Liver (tissue), 9 donors: ENCODE results near the gene PXYLP1. TPM values are rescaled to one million over a fixed set of nuclear protein-coding genes. Genes with fewer than 3 reads are reported as not detected.

Source experiments
- DNase-seq: peaks from one replicate; pipeline ENCODE4 v3.0.0-alpha.2; 2017; ENCODE audit warnings: low spot score
- H3K27ac ChIP-seq, 2 donors: one replicate each; pipeline ENCODE4 v1.7.0; 2013; ENCODE audit warnings: inconsistent platforms in 2 of 2, low read length in 2 of 2, control low read depth in 1 of 2, low read depth in 1 of 2, mild to moderate bottlenecking in 1 of 2
- H3K27me3 ChIP-seq, 4 donors: one replicate each; pipeline versions ENCODE4 v1.6.1 to v1.7.0; 2013; ENCODE audit warnings: low read length in 3 of 4, inconsistent platforms in 1 of 4, mild to moderate bottlenecking in 1 of 4, moderate library complexity in 1 of 4; ENCODE audit not compliant: control insufficient read depth in 4 of 4, insufficient read depth in 4 of 4
- H3K36me3 ChIP-seq, 4 donors: one replicate each; pipeline versions ENCODE4 v1.6.1 to v1.7.0; 2013; ENCODE audit warnings: low read length in 3 of 4, mild to moderate bottlenecking in 3 of 4, low read depth in 1 of 4, moderate library complexity in 1 of 4; ENCODE audit not compliant: control insufficient read depth in 4 of 4, insufficient read depth in 3 of 4
- H3K4me1 ChIP-seq, 4 donors: one replicate each; pipeline versions ENCODE4 v1.6.1 to v1.7.0; 2013; ENCODE audit warnings: low read length in 3 of 4, mild to moderate bottlenecking in 3 of 4, moderate library complexity in 1 of 4; ENCODE audit not compliant: control insufficient read depth in 4 of 4, insufficient read depth in 4 of 4
- H3K4me3 ChIP-seq, 3 donors: one replicate each; pipeline versions ENCODE4 v1.6.1 to v1.7.0; 2013; ENCODE audit warnings: low read length in 3 of 3, control low read depth in 1 of 3, low read depth in 1 of 3, mild to moderate bottlenecking in 1 of 3
- H3K9ac ChIP-seq, 2 donors: one replicate each; pipeline ENCODE4 v1.7.0; 2013; ENCODE audit warnings: low read length in 2 of 2, mild to moderate bottlenecking in 2 of 2, moderate library complexity in 2 of 2, control low read depth in 1 of 2, low read depth in 1 of 2
- H3K9me3 ChIP-seq, 4 donors: one replicate each; pipeline versions ENCODE4 v1.6.1 to v1.7.0; 2013; ENCODE audit warnings: low read length in 3 of 4; ENCODE audit not compliant: control insufficient read depth in 4 of 4
- EGR1 ChIP-seq, 2 donors: IDR thresholded peaks; 2 replicates each; pipeline ENCODE4 v1.6.1; 2016 to 2018; ENCODE audit warnings: antibody characterized with exemption in 2 of 2, low read depth in 2 of 2
- FOXA1 ChIP-seq: IDR thresholded peaks from 2 replicates; pipeline ENCODE4 v1.6.1; 2016; ENCODE audit warnings: antibody characterized with exemption
- FOXA2 ChIP-seq: IDR thresholded peaks from 2 replicates; pipeline ENCODE4 v1.6.1; 2016; ENCODE audit warnings: antibody characterized with exemption
- GABPA ChIP-seq, 2 donors: IDR thresholded peaks in 1 of 2; conservative IDR thresholded peaks in 1 of 2; 2 replicates each; pipeline ENCODE4 v1.6.1; 2016; ENCODE audit warnings: antibody characterized with exemption in 2 of 2, mild to moderate bottlenecking in 1 of 2, moderate library complexity in 1 of 2
- HNF4A ChIP-seq, 2 donors: conservative IDR thresholded peaks; 2 replicates each; pipeline ENCODE4 v1.6.1; 2016; ENCODE audit warnings: antibody characterized with exemption in 2 of 2, mild to moderate bottlenecking in 2 of 2
- HNF4G ChIP-seq: IDR thresholded peaks from 2 replicates; pipeline ENCODE4 v1.6.1; 2016; ENCODE audit warnings: antibody characterized with exemption
- JUND ChIP-seq, 2 donors: IDR thresholded peaks; 2 replicates each; pipeline ENCODE4 v1.6.1; 2016; ENCODE audit warnings: antibody characterized with exemption in 2 of 2
- NR2F2 ChIP-seq: IDR thresholded peaks from 2 replicates; pipeline ENCODE4 v1.6.1; 2016; ENCODE audit warnings: antibody characterized with exemption
- RAD21 ChIP-seq, 2 donors: IDR thresholded peaks; 2 replicates each; pipeline ENCODE4 v1.6.1; 2016; ENCODE audit warnings: antibody characterized with exemption in 2 of 2, mild to moderate bottlenecking in 2 of 2
- RXRA ChIP-seq, 2 donors: IDR thresholded peaks; 2 replicates each; pipeline ENCODE4 v1.6.1; 2017 to 2018; ENCODE audit warnings: antibody characterized with exemption in 2 of 2, mild to moderate bottlenecking in 1 of 2
- SP1 ChIP-seq: IDR thresholded peaks from 2 replicates; pipeline ENCODE4 v1.6.1; 2018; ENCODE audit warnings: antibody characterized with exemption, mild to moderate bottlenecking
- TAF1 ChIP-seq: conservative IDR thresholded peaks from 2 replicates; pipeline ENCODE4 v1.6.1; 2016; ENCODE audit warnings: antibody characterized with exemption, mild to moderate bottlenecking
- YY1 ChIP-seq: IDR thresholded peaks from 2 replicates; pipeline ENCODE4 v1.6.1; 2016; ENCODE audit warnings: antibody characterized with exemption, mild to moderate bottlenecking
- WGBS: extraction: QIAGEN DNeasy Blood & Tissue Kit; methylation state at CpG from one replicate; pipeline ENCODE4 v1.1.7; 2013; 5-methylcytosine and 5-hydroxymethylcytosine counted together
- polyA plus RNA-seq, 2 donors: library from polyadenylated mRNA; stranded (reverse) in 1 of 2; unstranded in 1 of 2; fragments of 200-250 nt in 1 of 2; fragments of >200 nt in 1 of 2; fragmentation: Nextera tagmentation in 1 of 2; extraction: Ambion mirVana in 1 of 2; gene quantifications; one replicate each; pipeline versions ENCODE4 v1.2.1 to v1.2.3, GENCODE V29; 2013 to 2015
- total RNA-seq, 2 donors: library from RNA; depleted of rRNA; stranded (reverse); fragments of >200 nt; gene quantifications; one replicate each; pipeline ENCODE4 v1.2.3, GENCODE V29; 2014
- TF ChIP-seq, protein P1 (sequence below): IDR thresholded peaks from 2 replicates; pipeline ENCODE4 v1.6.1; 2016; ENCODE audit warnings: antibody characterized with exemption
- TF ChIP-seq, protein P2 (sequence below): IDR thresholded peaks from 2 replicates; pipeline ENCODE4 v1.6.1; 2016; ENCODE audit warnings: antibody characterized with exemption
- TF ChIP-seq, protein P3 (sequence below): IDR thresholded peaks from 2 replicates; pipeline ENCODE4 v1.6.1; 2016; ENCODE audit warnings: antibody characterized with exemption
- TF ChIP-seq, protein P4 (sequence below): IDR thresholded peaks from 2 replicates; pipeline ENCODE4 v1.6.1; 2016; ENCODE audit warnings: antibody characterized with exemption, mild to moderate bottlenecking
- TF ChIP-seq, protein P5 (sequence below): fragments of 150-350 bp; IDR thresholded peaks from 2 replicates; pipeline ENCODE4 v1.5.1; 2017; ENCODE audit warnings: improper control_type of control experiment, low read depth, low read length; ENCODE audit not compliant: missing input control
- donor health status: healthy.
- donor health status: healthy.
- donor health status: healthy.
- donor health status: healthy.
- donor health status: healthy.

The PXYLP1 gene
- total and polyA plus RNA-seq, 4 donors, result 1.1 to 5.3 (median 3.1) TPM

DNA sequence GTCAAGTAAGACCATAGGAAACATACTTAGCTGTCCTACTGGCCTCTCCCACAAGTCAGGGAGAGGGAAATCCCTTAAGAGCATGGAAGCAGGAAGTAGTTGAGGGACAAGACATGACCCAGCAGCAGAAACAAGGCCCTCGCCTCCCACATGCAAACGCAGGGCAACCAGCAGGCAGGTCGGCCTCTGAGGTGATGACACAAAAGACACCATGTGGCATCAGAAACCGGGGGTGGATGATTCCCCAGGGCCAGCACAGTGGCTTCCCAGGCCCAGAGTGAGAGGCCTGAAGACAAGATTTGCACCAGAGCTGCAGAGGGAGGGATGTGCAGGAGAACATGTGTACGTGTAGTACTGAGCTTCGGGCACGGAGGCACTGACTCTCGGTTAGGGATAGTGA is 26.3 kb downstream of the PXYLP1 start (continued):
- TF ChIP-seq, protein P1, sequence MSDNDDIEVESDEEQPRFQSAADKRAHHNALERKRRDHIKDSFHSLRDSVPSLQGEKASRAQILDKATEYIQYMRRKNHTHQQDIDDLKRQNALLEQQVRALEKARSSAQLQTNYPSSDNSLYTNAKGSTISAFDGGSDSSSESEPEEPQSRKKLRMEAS, result no peak
- no peak for TF ChIP-seq TAF1
- TF ChIP-seq RXRA (IDR thresholded peaks at IDR 0.05), result no peak
- no peak for TF ChIP-seq YY1
- TF ChIP-seq, protein P2, sequence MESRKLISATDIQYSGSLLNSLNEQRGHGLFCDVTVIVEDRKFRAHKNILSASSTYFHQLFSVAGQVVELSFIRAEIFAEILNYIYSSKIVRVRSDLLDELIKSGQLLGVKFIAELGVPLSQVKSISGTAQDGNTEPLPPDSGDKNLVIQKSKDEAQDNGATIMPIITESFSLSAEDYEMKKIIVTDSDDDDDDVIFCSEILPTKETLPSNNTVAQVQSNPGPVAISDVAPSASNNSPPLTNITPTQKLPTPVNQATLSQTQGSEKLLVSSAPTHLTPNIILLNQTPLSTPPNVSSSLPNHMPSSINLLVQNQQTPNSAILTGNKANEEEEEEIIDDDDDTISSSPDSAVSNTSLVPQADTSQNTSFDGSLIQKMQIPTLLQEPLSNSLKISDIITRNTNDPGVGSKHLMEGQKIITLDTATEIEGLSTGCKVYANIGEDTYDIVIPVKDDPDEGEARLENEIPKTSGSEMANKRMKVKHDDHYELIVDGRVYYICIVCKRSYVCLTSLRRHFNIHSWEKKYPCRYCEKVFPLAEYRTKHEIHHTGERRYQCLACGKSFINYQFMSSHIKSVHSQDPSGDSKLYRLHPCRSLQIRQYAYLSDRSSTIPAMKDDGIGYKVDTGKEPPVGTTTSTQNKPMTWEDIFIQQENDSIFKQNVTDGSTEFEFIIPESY, result no peak
- no peak for TF ChIP-seq GABPA (IDR thresholded peaks at IDR 0.05 in 1 of 2, conservative IDR thresholded peaks at IDR 0.05 in 1 of 2)
- no peak for TF ChIP-seq FOXA2

DNA sequence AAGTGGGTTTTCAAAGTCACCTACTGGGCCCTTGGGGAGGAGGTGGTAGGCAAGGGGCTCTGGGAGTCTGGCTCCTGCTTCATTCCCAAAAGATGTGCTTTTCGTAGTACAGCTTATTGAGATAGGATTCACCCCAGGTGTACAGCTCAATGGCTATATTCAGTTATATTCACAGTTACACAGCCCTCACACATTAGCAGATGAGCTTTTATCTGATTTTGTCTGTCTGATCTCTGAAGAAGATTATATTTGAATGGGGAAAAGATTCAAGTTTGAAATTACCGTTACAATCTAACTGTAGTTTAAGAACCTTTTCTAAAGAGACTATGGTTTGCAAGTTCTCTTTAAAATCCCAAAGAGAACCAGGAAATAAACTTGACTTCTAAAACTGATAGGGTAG is 27.3 kb downstream of the PXYLP1 start:
- no peaks in the 10 kb centered on the region for H3K9me3 ChIP-seq
- no peaks in the 10 kb centered on the region for H3K36me3 ChIP-seq
- DNase-seq, result no peak
- no peak overlapping the region for H3K4me3 ChIP-seq
- TF ChIP-seq FOXA1 (no peak), FOXA2 (no peak), JUND (IDR thresholded peaks at IDR 0.05) (no peak), EGR1 (IDR thresholded peaks at IDR 0.05; ENCODE audit: low read depth in 2 of 2) (no peak), HNF4G (no peak), NR2F2 (no peak), SP1 (no peak), HNF4A (conservative IDR thresholded peaks at IDR 0.05) (no peak), TAF1 (no peak), RXRA (IDR thresholded peaks at IDR 0.05) (no peak), GABPA (IDR thresholded peaks at IDR 0.05 in 1 of 2, conservative IDR thresholded peaks at IDR 0.05 in 1 of 2) (no peak), YY1 (no peak), RAD21 (IDR thresholded peaks at IDR 0.05) (no peak)
- TF ChIP-seq, protein P3, sequence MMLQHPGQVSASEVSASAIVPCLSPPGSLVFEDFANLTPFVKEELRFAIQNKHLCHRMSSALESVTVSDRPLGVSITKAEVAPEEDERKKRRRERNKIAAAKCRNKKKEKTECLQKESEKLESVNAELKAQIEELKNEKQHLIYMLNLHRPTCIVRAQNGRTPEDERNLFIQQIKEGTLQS, result no peak
- TF ChIP-seq, protein P4, sequence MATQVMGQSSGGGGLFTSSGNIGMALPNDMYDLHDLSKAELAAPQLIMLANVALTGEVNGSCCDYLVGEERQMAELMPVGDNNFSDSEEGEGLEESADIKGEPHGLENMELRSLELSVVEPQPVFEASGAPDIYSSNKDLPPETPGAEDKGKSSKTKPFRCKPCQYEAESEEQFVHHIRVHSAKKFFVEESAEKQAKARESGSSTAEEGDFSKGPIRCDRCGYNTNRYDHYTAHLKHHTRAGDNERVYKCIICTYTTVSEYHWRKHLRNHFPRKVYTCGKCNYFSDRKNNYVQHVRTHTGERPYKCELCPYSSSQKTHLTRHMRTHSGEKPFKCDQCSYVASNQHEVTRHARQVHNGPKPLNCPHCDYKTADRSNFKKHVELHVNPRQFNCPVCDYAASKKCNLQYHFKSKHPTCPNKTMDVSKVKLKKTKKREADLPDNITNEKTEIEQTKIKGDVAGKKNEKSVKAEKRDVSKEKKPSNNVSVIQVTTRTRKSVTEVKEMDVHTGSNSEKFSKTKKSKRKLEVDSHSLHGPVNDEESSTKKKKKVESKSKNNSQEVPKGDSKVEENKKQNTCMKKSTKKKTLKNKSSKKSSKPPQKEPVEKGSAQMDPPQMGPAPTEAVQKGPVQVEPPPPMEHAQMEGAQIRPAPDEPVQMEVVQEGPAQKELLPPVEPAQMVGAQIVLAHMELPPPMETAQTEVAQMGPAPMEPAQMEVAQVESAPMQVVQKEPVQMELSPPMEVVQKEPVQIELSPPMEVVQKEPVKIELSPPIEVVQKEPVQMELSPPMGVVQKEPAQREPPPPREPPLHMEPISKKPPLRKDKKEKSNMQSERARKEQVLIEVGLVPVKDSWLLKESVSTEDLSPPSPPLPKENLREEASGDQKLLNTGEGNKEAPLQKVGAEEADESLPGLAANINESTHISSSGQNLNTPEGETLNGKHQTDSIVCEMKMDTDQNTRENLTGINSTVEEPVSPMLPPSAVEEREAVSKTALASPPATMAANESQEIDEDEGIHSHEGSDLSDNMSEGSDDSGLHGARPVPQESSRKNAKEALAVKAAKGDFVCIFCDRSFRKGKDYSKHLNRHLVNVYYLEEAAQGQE, result no peak
- TF ChIP-seq, protein P5, sequence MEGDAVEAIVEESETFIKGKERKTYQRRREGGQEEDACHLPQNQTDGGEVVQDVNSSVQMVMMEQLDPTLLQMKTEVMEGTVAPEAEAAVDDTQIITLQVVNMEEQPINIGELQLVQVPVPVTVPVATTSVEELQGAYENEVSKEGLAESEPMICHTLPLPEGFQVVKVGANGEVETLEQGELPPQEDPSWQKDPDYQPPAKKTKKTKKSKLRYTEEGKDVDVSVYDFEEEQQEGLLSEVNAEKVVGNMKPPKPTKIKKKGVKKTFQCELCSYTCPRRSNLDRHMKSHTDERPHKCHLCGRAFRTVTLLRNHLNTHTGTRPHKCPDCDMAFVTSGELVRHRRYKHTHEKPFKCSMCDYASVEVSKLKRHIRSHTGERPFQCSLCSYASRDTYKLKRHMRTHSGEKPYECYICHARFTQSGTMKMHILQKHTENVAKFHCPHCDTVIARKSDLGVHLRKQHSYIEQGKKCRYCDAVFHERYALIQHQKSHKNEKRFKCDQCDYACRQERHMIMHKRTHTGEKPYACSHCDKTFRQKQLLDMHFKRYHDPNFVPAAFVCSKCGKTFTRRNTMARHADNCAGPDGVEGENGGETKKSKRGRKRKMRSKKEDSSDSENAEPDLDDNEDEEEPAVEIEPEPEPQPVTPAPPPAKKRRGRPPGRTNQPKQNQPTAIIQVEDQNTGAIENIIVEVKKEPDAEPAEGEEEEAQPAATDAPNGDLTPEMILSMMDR, result no peak
- TF ChIP-seq, protein P1, result no peak
- TF ChIP-seq, protein P2, result no peak
- H3K27me3 ChIP-seq, result no peaks in the 10 kb centered on the region
- H3K4me1 ChIP-seq, result peaks cover 0 to 8% (median 0%) of the 10 kb centered on the region in 4 donors
- H3K27ac ChIP-seq, result no peak overlapping the region
- no peak overlapping the region for H3K9ac ChIP-seq
- 79% methylated on average over 2 of the region's 2 CpGs for WGBS
